Neural cell (in vitro differentiated cells): ENCODE measurements around the gene MPPED2.

Experiments
- CTCF ChIP-seq: fragments of 450-650 bp; IDR thresholded peaks from 2 replicates; pipeline ENCODE4 v1.5.1; 2014; ENCODE audit warnings: antibody characterized with exemption, mild to moderate bottlenecking, moderate library complexity; ENCODE audit not compliant: poor library complexity, severe bottlenecking
- EP300 ChIP-seq: fragments of 450-650 bp; conservative IDR thresholded peaks from 2 replicates; pipeline ENCODE4 v1.6.1; 2014; ENCODE audit warnings: antibody characterized with exemption, mild to moderate bottlenecking, moderate library complexity; ENCODE audit not compliant: poor library complexity, severe bottlenecking
- EZH2 ChIP-seq: fragments of 200-600, 300-800 bp; shearing (Covaris generic), sonication (generic); IDR thresholded peaks from 2 replicates; pipeline ENCODE4 v1.6.1; 2014; ENCODE audit warnings: antibody characterized with exemption, low read length, borderline replicate concordance, mild to moderate bottlenecking; ENCODE audit not compliant: insufficient read depth, poor library complexity, severe bottlenecking
- MXI1 ChIP-seq: fragments of 450-650 bp; conservative IDR thresholded peaks from 2 replicates; pipeline ENCODE4 v1.6.1; 2014; ENCODE audit warnings: antibody characterized with exemption, mild to moderate bottlenecking; ENCODE audit not compliant: poor library complexity, severe bottlenecking
- POLR2AphosphoS5 ChIP-seq: IDR thresholded peaks from 2 replicates; pipeline ENCODE4 v1.6.1; 2012
- RAD21 ChIP-seq: fragments of 450-650 bp; conservative IDR thresholded peaks from 2 replicates; pipeline ENCODE4 v1.6.1; 2014; ENCODE audit warnings: antibody characterized with exemption, mild to moderate bottlenecking, moderate library complexity
- SMC3 ChIP-seq: fragments of 450-650 bp; conservative IDR thresholded peaks from 2 replicates; pipeline ENCODE4 v1.6.1; 2014; ENCODE audit warnings: antibody characterized with exemption, mild to moderate bottlenecking, moderate library complexity; ENCODE audit not compliant: poor library complexity
- TAF1 ChIP-seq: IDR thresholded peaks from 2 replicates; pipeline ENCODE4 v1.6.1; 2012; ENCODE audit warnings: low read depth
- TF ChIP-seq, protein P1 (sequence below): IDR thresholded peaks from 2 replicates; pipeline ENCODE4 v1.6.1; 2012; ENCODE audit warnings: borderline replicate concordance

- TF ChIP-seq POLR2AphosphoS5, result no peak
- TF ChIP-seq RAD21, result no peak
- no peak for TF ChIP-seq CTCF
- TF ChIP-seq, protein P1, sequence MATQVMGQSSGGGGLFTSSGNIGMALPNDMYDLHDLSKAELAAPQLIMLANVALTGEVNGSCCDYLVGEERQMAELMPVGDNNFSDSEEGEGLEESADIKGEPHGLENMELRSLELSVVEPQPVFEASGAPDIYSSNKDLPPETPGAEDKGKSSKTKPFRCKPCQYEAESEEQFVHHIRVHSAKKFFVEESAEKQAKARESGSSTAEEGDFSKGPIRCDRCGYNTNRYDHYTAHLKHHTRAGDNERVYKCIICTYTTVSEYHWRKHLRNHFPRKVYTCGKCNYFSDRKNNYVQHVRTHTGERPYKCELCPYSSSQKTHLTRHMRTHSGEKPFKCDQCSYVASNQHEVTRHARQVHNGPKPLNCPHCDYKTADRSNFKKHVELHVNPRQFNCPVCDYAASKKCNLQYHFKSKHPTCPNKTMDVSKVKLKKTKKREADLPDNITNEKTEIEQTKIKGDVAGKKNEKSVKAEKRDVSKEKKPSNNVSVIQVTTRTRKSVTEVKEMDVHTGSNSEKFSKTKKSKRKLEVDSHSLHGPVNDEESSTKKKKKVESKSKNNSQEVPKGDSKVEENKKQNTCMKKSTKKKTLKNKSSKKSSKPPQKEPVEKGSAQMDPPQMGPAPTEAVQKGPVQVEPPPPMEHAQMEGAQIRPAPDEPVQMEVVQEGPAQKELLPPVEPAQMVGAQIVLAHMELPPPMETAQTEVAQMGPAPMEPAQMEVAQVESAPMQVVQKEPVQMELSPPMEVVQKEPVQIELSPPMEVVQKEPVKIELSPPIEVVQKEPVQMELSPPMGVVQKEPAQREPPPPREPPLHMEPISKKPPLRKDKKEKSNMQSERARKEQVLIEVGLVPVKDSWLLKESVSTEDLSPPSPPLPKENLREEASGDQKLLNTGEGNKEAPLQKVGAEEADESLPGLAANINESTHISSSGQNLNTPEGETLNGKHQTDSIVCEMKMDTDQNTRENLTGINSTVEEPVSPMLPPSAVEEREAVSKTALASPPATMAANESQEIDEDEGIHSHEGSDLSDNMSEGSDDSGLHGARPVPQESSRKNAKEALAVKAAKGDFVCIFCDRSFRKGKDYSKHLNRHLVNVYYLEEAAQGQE, result no peak
- no peak for TF ChIP-seq EP300
- TF ChIP-seq EZH2, result no peak
- TF ChIP-seq MXI1, result no peak
- no peak for TF ChIP-seq TAF1
- no peak for TF ChIP-seq SMC3
Measured at GRCh38 chr11:30540781-30541180, 45.4 kb downstream of the MPPED2 start.
